Neural cell (in vitro differentiated cells): ENCODE results near the gene INSYN2B. TPM values are rescaled to one million over a fixed set of nuclear protein-coding genes. Genes with fewer than 3 reads are reported as not detected.

Experiments used
- H2AFZ ChIP-seq: fragments of 200-600, 300-800 bp; sonication (generic), shearing (Covaris generic); 2 replicates; pipeline ENCODE4 v1.6.0; 2014; ENCODE audit warnings: low read depth, mild to moderate bottlenecking, antibody characterized with exemption, low read length, moderate library complexity
- H3F3A ChIP-seq: fragments of 200-600 bp; shearing (Covaris generic); 2 replicates; pipeline ENCODE4 v1.6.1; 2016; ENCODE audit warnings: mild to moderate bottlenecking, moderate library complexity, mixed read lengths, antibody characterized with exemption, low read length; ENCODE audit not compliant: insufficient read depth, poor library complexity, severe bottlenecking
- H3K27ac ChIP-seq: fragments of 200-600, 300-800 bp; sonication (generic), shearing (Covaris generic); 2 replicates; pipeline ENCODE4 v1.5.1; 2014; ENCODE audit warnings: mild to moderate bottlenecking, low read length, moderate library complexity
- H3K27me3 ChIP-seq: fragments of 300-800, 200-600 bp; sonication (generic), shearing (Covaris generic); 2 replicates; pipeline ENCODE4 v1.6.0; 2014; ENCODE audit warnings: mild to moderate bottlenecking, low read depth, low read length, moderate library complexity; ENCODE audit not compliant: insufficient read depth
- H3K36me3 ChIP-seq: fragments of 300-800, 200-600 bp; sonication (generic), shearing (Covaris generic); 2 replicates; pipeline ENCODE4 v1.5.1; 2014; ENCODE audit warnings: mild to moderate bottlenecking, antibody characterized with exemption, low read length, moderate library complexity; ENCODE audit not compliant: insufficient read depth
- H3K4me2 ChIP-seq: fragments of 300-800, 200-600 bp; sonication (generic), shearing (Covaris generic); 2 replicates; pipeline ENCODE4 v1.6.0; 2014; ENCODE audit warnings: mild to moderate bottlenecking, low read length
- H3K4me3 ChIP-seq: fragments of 300-800, 200-600 bp; sonication (generic), shearing (Covaris generic); 2 replicates; pipeline ENCODE4 v1.5.1; 2014; ENCODE audit warnings: mild to moderate bottlenecking, low read length, moderate library complexity
- H3K79me2 ChIP-seq: fragments of 200-600 bp; shearing (Covaris generic); replicated peaks from 2 replicates; pipeline ENCODE4 v1.6.0; 2014; ENCODE audit warnings: mild to moderate bottlenecking, low read length, moderate library complexity; ENCODE audit not compliant: insufficient read depth
- H3K9ac ChIP-seq: fragments of 300-800, 200-600 bp; sonication (generic), shearing (Covaris generic); 2 replicates; pipeline ENCODE4 v1.6.1; 2016; ENCODE audit warnings: mild to moderate bottlenecking, low read length, mixed read lengths
- H3K9me2 ChIP-seq: fragments of 200-600 bp; shearing (Covaris generic); 2 replicates; pipeline ENCODE4 v1.6.1; 2016; ENCODE audit warnings: mild to moderate bottlenecking, low read length, mixed read lengths; ENCODE audit not compliant: insufficient read depth
- H3K9me3 ChIP-seq: fragments of 200-600, 300-800 bp; sonication (generic), shearing (Covaris generic); 2 replicates; pipeline ENCODE4 v1.6.1; 2016; ENCODE audit warnings: mild to moderate bottlenecking, mixed run types, low read length, moderate library complexity, mixed read lengths
- H4K20me1 ChIP-seq: fragments of 200-600 bp; shearing (Covaris generic); 2 replicates; pipeline ENCODE4 v1.6.1; 2016; ENCODE audit warnings: mild to moderate bottlenecking, mixed run types; ENCODE audit not compliant: insufficient read depth
- CTCF ChIP-seq: fragments of 450-650 bp; IDR thresholded peaks from 2 replicates; pipeline ENCODE4 v1.5.1; 2014; ENCODE audit warnings: antibody characterized with exemption, mild to moderate bottlenecking, moderate library complexity; ENCODE audit not compliant: poor library complexity, severe bottlenecking
- EP300 ChIP-seq: fragments of 450-650 bp; conservative IDR thresholded peaks from 2 replicates; pipeline ENCODE4 v1.6.1; 2014; ENCODE audit warnings: antibody characterized with exemption, mild to moderate bottlenecking, moderate library complexity; ENCODE audit not compliant: poor library complexity, severe bottlenecking
- EZH2 ChIP-seq: fragments of 200-600, 300-800 bp; shearing (Covaris generic), sonication (generic); IDR thresholded peaks from 2 replicates; pipeline ENCODE4 v1.6.1; 2014; ENCODE audit warnings: antibody characterized with exemption, low read length, borderline replicate concordance, mild to moderate bottlenecking; ENCODE audit not compliant: insufficient read depth, poor library complexity, severe bottlenecking
- MXI1 ChIP-seq: fragments of 450-650 bp; conservative IDR thresholded peaks from 2 replicates; pipeline ENCODE4 v1.6.1; 2014; ENCODE audit warnings: antibody characterized with exemption, mild to moderate bottlenecking; ENCODE audit not compliant: poor library complexity, severe bottlenecking
- POLR2AphosphoS5 ChIP-seq: IDR thresholded peaks from 2 replicates; pipeline ENCODE4 v1.6.1; 2012
- REST ChIP-seq: IDR thresholded peaks from 2 replicates; pipeline ENCODE4 v1.6.1; 2012; ENCODE audit warnings: borderline replicate concordance
- polyA plus RNA-seq: library from polyadenylated mRNA; depleted of rRNA; stranded (reverse); fragments of >200 nt; gene quantifications from 2 replicates; pipeline ENCODE4 v1.2.3, GENCODE V29; 2014

INSYN2B gene
- polyA plus RNA-seq, 1 donor from 2014 or later, result 0.37 TPM

GRCh38 chr5:169906745-169907649 is 73.3 kb downstream of the INSYN2B start:
- no peaks in the 10 kb centered on the region for H3K36me3 ChIP-seq
- no peak overlapping the region for H3K27ac ChIP-seq
- no peaks in the 10 kb centered on the region for H3K27me3 ChIP-seq
- no peak overlapping the region for H3K4me3 ChIP-seq
- no peak overlapping the region for H2AFZ ChIP-seq
- no peaks in the 10 kb centered on the region for H3K9me2 ChIP-seq
- no peaks in the 10 kb centered on the region for H3K79me2 ChIP-seq
- no peak for TF ChIP-seq EP300
- TF ChIP-seq REST, result no peak
- no peak for TF ChIP-seq CTCF
- H3K9me3 ChIP-seq, result no peaks in the 10 kb centered on the region
- no peak overlapping the region for H3K4me2 ChIP-seq
- no peaks in the 10 kb centered on the region for H4K20me1 ChIP-seq
- no peak overlapping the region for H3K9ac ChIP-seq
- H3F3A ChIP-seq, result no peaks in the 10 kb centered on the region

- H3K4me2 ChIP-seq, result no peak overlapping the region
- no peak overlapping the region for H3K4me3 ChIP-seq
- no peaks in the 10 kb centered on the region for H4K20me1 ChIP-seq
- no peaks in the 10 kb centered on the region for H3K9me2 ChIP-seq
- no peaks in the 10 kb centered on the region for H3K79me2 ChIP-seq
- no peaks in the 10 kb centered on the region for H3K36me3 ChIP-seq
- H3K9ac ChIP-seq, result no peak overlapping the region
- H2AFZ ChIP-seq, result no peak overlapping the region
- no peaks in the 10 kb centered on the region for H3K27me3 ChIP-seq
- no peak overlapping the region for H3K27ac ChIP-seq
- no peak for TF ChIP-seq CTCF
- no peak for TF ChIP-seq EZH2
- no peak for TF ChIP-seq REST
- no peak for TF ChIP-seq EP300
- TF ChIP-seq MXI1, result no peak
- TF ChIP-seq POLR2AphosphoS5, result no peak
- H3F3A ChIP-seq, result no peaks in the 10 kb centered on the region
- no peaks in the 10 kb centered on the region for H3K9me3 ChIP-seq
Observed at GRCh38 chr5:169905017-169905416, 75.3 kb downstream of the INSYN2B start.
